PC-3 (cell line): ENCODE measurements around the gene UMAD1.

Experiments used
- CTCF ChIP-seq: fragments of 300-600 bp; sonication (generic); conservative IDR thresholded peaks from 2 replicates; pipeline ENCODE4 v1.5.1; 2017; ENCODE audit warnings: antibody characterized with exemption, low read depth, mild to moderate bottlenecking, low read length
- EZH2 ChIP-seq: fragments of 300-600 bp; sonication (generic); IDR thresholded peaks from one replicate; pipeline ENCODE4 v1.6.1; 2017; ENCODE audit warnings: antibody characterized with exemption, mild to moderate bottlenecking, low read length; ENCODE audit not compliant: unreplicated experiment
- EZH2phosphoT487 ChIP-seq: fragments of 300-600 bp; sonication (generic); IDR thresholded peaks from 2 replicates; pipeline ENCODE4 v1.6.1; 2018; ENCODE audit warnings: mild to moderate bottlenecking, antibody characterized with exemption, low read length, borderline replicate concordance

GRCh38 chr7:7808626-7809025, 168.1 kb downstream of the UMAD1 start:
- no peak for TF ChIP-seq CTCF
- no peak for TF ChIP-seq EZH2phosphoT487
- no peak for TF ChIP-seq EZH2
